ENCODE data around the gene C11orf52. TPM values are rescaled to one million over a fixed set of nuclear protein-coding genes. Genes with fewer than 3 reads are reported as not detected.

C11orf52 gene
- total and polyA plus RNA-seq, 8 donors: 3.9 to 43.4 (median 18.7) TPM; not detected in 1

DNA sequence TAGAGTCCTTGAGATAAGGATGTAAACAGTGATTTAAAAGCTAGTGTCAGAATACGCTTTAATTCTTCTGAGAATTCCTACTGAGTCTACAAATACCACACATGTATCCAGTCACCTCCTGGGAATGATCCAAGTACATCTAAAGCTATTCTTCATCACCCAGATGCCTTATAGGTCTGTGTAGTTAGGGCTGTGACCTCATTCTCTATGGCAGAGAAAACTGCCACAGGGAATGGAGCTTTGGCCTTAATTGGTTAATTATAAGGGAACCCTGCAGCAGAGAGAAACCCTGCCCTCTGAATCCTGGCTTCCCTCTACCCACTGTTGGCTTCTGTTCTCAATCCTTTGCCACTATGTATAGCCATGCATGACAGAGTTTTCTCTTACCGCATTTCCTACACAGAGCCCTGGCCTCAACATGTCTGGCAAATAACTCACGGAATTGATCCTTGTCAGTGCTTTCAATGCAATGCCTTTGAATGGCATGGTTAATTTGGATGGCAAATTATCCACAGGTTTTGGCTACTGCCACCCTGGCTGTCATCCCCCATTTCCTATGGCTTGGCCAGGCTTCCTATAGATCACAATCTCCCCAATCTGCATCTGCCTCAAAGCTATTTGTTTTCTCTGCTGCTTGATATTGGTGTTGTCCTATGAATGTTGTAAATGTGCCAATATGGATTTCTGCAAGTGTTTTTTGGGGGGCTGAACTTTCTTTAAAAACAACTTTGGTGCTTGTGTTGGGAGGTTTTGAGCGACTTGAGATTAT, 21.3 kb downstream of the C11orf52 start:
- no peak for TF ChIP-seq POLR2A (IDR thresholded peaks at IDR 0.05)
- TF ChIP-seq, protein P1, sequence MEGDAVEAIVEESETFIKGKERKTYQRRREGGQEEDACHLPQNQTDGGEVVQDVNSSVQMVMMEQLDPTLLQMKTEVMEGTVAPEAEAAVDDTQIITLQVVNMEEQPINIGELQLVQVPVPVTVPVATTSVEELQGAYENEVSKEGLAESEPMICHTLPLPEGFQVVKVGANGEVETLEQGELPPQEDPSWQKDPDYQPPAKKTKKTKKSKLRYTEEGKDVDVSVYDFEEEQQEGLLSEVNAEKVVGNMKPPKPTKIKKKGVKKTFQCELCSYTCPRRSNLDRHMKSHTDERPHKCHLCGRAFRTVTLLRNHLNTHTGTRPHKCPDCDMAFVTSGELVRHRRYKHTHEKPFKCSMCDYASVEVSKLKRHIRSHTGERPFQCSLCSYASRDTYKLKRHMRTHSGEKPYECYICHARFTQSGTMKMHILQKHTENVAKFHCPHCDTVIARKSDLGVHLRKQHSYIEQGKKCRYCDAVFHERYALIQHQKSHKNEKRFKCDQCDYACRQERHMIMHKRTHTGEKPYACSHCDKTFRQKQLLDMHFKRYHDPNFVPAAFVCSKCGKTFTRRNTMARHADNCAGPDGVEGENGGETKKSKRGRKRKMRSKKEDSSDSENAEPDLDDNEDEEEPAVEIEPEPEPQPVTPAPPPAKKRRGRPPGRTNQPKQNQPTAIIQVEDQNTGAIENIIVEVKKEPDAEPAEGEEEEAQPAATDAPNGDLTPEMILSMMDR (IDR thresholded peaks at IDR 0.05): no peak
- Histone ChIP-seq H3K27me3 (no peaks in the 10 kb centered on the region), H3K9me3 (no peaks in the 10 kb centered on the region), H3K27ac (peak overlapping the region in 4 of 5 donors; percentile 70 to 87 (median 82)), H3K4me3 (no peak overlapping the region), H3K36me3 (no peaks in the 10 kb centered on the region), H3K4me1 (peaks cover 37 to 65% (median 53%) of the 10 kb centered on the region in 4 donors)
- DNase-seq: no peak
- 70 to 86% (median 79%) methylated on average over 4 of the region's 4 CpGs for WGBS, 5 donors
- intact Hi-C loops (cut with DNase I; ENCODE audit: low total_unique reads): no loop called here

DNA sequence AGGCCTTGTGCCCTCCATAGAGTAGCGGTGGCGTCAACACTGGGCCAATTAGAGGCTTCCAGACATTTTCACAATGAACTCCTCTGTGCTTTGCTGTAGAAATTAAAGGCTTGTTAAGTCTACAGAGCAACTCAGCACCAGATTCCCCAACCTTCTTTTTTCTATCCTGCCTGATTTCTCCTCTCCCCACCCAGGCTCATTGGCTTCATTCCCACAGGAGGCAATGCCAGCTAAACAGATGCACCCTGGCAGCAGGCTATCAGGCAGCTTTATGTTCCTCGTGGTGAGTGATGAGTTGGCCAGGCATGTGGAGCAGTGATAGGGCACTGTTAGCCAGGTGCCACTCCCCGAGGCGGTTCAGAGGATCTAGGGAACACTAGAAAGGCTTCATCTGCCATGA, 23.2 kb downstream of the C11orf52 start:
- peaks cover 27 to 65% (median 51%) of the 10 kb centered on the region in 4 donors for H3K4me1 ChIP-seq
- intact Hi-C loops (cut with DNase I; ENCODE audit: low total_unique reads): no loop called here
- H3K4me3 ChIP-seq: no peak overlapping the region
- no peaks in the 10 kb centered on the region for H3K9me3 ChIP-seq
- peak overlapping the region in 3 of 5 donors; percentile 25 to 61 (median 30) for H3K27ac ChIP-seq
- no peaks in the 10 kb centered on the region for H3K27me3 ChIP-seq
- H3K36me3 ChIP-seq: no peaks in the 10 kb centered on the region
- 65 to 75% (median 70%) methylated on average over 5 of the region's 5 CpGs for WGBS, 5 donors
- TF ChIP-seq POLR2A (IDR thresholded peaks at IDR 0.05) (no peak), POLR2AphosphoS5 (IDR thresholded peaks at IDR 0.05) (no peak), EP300 (IDR thresholded peaks at IDR 0.05) (no peak)
- TF ChIP-seq, protein P1 (IDR thresholded peaks at IDR 0.05): no peak
- DNase-seq: peak in 1 of 2 donors; percentile 56

DNA sequence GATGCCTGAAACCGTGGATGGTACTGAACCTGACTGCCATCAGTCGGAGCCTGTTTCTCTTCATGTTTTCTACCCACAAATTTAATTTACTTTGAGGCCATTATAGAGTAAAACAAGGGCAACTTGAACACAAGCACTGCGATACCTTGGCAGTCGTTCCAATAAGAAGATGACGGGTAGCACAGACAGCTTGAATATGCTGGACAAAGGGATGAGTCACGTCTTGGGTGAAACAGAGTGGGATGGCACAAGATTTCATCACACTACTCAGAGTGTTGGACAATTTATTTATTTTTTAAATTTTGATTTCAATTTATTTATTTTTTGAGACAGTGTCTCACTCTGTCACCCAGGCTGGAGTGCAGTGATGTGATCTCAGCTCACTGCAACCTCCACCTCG, 24.1 kb downstream of the C11orf52 start:
- H3K27me3 ChIP-seq: no peaks in the 10 kb centered on the region
- 84 to 95% (median 93%) methylated on average over 7 of the region's 7 CpGs for WGBS, 5 donors
- TF ChIP-seq, protein P1 (IDR thresholded peaks at IDR 0.05): no peak
- TF ChIP-seq EP300 (IDR thresholded peaks at IDR 0.05): no peak
- no peak for TF ChIP-seq POLR2A (IDR thresholded peaks at IDR 0.05)
- TF ChIP-seq POLR2AphosphoS5 (IDR thresholded peaks at IDR 0.05): no peak
- intact Hi-C loops (cut with DNase I; ENCODE audit: low total_unique reads): no loop called here
- H3K9me3 ChIP-seq: no peaks in the 10 kb centered on the region
- no peaks in the 10 kb centered on the region for H3K36me3 ChIP-seq
- peaks cover 19 to 63% (median 47%) of the 10 kb centered on the region in 4 donors for H3K4me1 ChIP-seq
- H3K4me3 ChIP-seq: no peak overlapping the region
- no peak for DNase-seq
- peak overlapping the region in 1 of 5 donors; percentile 81 for H3K27ac ChIP-seq

DNA sequence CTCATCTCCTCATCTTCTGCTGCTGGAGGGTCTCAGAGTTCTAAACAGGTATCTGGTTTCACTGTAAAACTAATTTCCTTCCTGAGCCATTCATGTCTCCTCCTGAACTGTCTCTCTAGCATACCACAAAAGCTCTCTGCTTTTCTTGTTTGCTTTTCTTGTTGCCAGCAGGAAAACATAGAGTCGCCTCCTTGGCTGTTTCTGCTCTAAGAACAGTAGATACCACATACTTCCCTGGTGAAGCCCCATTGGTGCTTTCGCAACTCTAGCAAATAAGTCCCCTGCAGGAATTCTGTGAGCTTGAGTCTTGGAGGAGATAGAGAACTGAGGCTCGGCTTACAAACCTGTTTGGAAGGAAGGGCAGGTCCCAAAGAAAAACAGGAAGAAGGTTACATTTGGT, 25.4 kb downstream of the C11orf52 start:
- TF ChIP-seq POLR2A (IDR thresholded peaks at IDR 0.05) (no peak), POLR2AphosphoS5 (IDR thresholded peaks at IDR 0.05) (peak in 1 of 3 donors; percentile 25)
- TF ChIP-seq, protein P1 (IDR thresholded peaks at IDR 0.05): no peak
- WGBS, 5 donors: 12 to 48% (median 26%) methylated on average over 3 of the region's 3 CpGs
- no peaks in the 10 kb centered on the region for H3K9me3 ChIP-seq
- intact Hi-C loops (cut with DNase I; ENCODE audit: low total_unique reads): no loop called here
- no peak overlapping the region for H3K4me3 ChIP-seq
- peak overlapping the region; percentile 59 to 81 (median 66) for H3K27ac ChIP-seq
- DNase-seq: peak in 1 of 2 donors; percentile 50
- H3K27me3 ChIP-seq: no peaks in the 10 kb centered on the region
- peaks cover 9 to 50% (median 37%) of the 10 kb centered on the region in 4 donors for H3K4me1 ChIP-seq
- no peaks in the 10 kb centered on the region for H3K36me3 ChIP-seq

Measured in stomach (tissue), 9 donors.